AG04450 (cell line): ENCODE measurements around the gene GRK5. TPM values are rescaled to one million over a fixed set of nuclear protein-coding genes. Genes with fewer than 3 reads are reported as not detected.
A peak's percentile ranks its signal among the peaks of the same experiment; 100 is the strongest.

Experiments used
- CTCF ChIA-PET: fragments of 300-600, 350-600 bp; formaldehyde crosslinking; extraction: SDS; loops from one replicate; lab custom pipeline; 2022; ENCODE audit warnings: antibody characterized with exemption, inconsistent platforms; lab: Charles Lee
- POLR2A ChIA-PET: fragments of 350-600 bp; formaldehyde crosslinking; extraction: SDS; loops from one replicate; lab custom pipeline; 2021; ENCODE audit warnings: antibody characterized with exemption, inconsistent platforms; lab: Yijun Ruan, JAX
- DNase-seq: peaks from one replicate; pipeline ENCODE4 v3.0.0-alpha.2; 2011; ENCODE audit warnings: low read depth, low spot score
- H3K27ac ChIP-seq: one replicate; pipeline ENCODE4 v1.5.1; 2012; ENCODE audit warnings: low read depth, low read length, control low read depth
- H3K27me3 ChIP-seq: one replicate; pipeline ENCODE4 v1.6.0; 2012; ENCODE audit warnings: low read length; ENCODE audit not compliant: control insufficient read depth, insufficient read depth
- H3K4me3 ChIP-seq: 2 replicates; pipeline ENCODE4 v1.5.1; 2011; ENCODE audit warnings: mild to moderate bottlenecking, low read depth, low read length, control low read depth
- H3K9me3 ChIP-seq: 2 replicates; pipeline ENCODE4 v1.5.1; 2012; ENCODE audit warnings: low read length; ENCODE audit not compliant: control insufficient read depth, insufficient read depth
- CTCF ChIP-seq: IDR thresholded peaks from 2 replicates; pipeline ENCODE4 v1.5.1; 2011; ENCODE audit warnings: low read depth, low read length, control low read depth, inconsistent platforms
- polyA plus RNA-seq: library from polyadenylated mRNA; depleted of rRNA; stranded (reverse); fragments of >200 nt; gene quantifications from 2 replicates; pipeline ENCODE4 v1.2.3, GENCODE V29; 2011

Gene GRK5
- polyA plus RNA-seq, 1 experiment = 27.6 TPM

- Histone ChIP-seq H3K27ac (no peak overlapping the region), H3K27me3 (no peaks in the 10 kb centered on the region), H3K4me3 (no peak overlapping the region), H3K9me3 (0 out of 2 replicates have a peak, but pooled peaks cover 2% of the 10 kb centered on the region)
- TF ChIP-seq CTCF = no peak
- DNase-seq = no peak
- POLR2A ChIA-PET = interaction anchor here (0.6 kb wide), 1 partner anchor 70 kb away, joined by 4 read pairs; no protein-coding TSS in a partner anchor
- CTCF ChIA-PET = interaction anchor here (1.3 kb wide), 1 partner anchor 9 kb away, joined by 3 read pairs; no protein-coding TSS in a partner anchor
Observed at GRCh38 chr10:119319920-119320258, 112.5 kb downstream of the GRK5 start.

GRCh38 chr10:119320981-119321380, 113.6 kb downstream of the GRK5 start:
- Histone ChIP-seq H3K9me3 (0 out of 2 replicates have a peak, but pooled peaks cover 2% of the 10 kb centered on the region), H3K27me3 (no peaks in the 10 kb centered on the region), H3K4me3 (no peak overlapping the region), H3K27ac (peak overlapping the region; percentile 1)
- TF ChIP-seq CTCF = no peak
- ChIA-PET CTCF (no interaction called here), POLR2A (no interaction called here)
- DNase-seq = no peak

- Histone ChIP-seq H3K9me3 (0 out of 2 replicates have a peak, but pooled peaks cover 2% of the 10 kb centered on the region), H3K27ac (no peak overlapping the region), H3K4me3 (no peak overlapping the region), H3K27me3 (no peaks in the 10 kb centered on the region)
- TF ChIP-seq CTCF = no peak
- ChIA-PET CTCF (interaction anchor here (0.6 kb wide), 1 partner anchor 203 kb away, joined by 5 read pairs; no protein-coding TSS in a partner anchor), POLR2A (no interaction called here)
- no peak for DNase-seq
Observed at GRCh38 chr10:119323085-119324016, 116.0 kb downstream of the GRK5 start.

- DNase-seq = no peak
- 0 out of 2 replicates have a peak, but pooled peaks cover 2% of the 10 kb centered on the region for H3K9me3 ChIP-seq
- POLR2A ChIA-PET = no interaction called here
- TF ChIP-seq CTCF = no peak
- H3K27me3 ChIP-seq = no peaks in the 10 kb centered on the region
- CTCF ChIA-PET = no interaction called here
- H3K27ac ChIP-seq = no peak overlapping the region
- H3K4me3 ChIP-seq = no peak overlapping the region
Observed at GRCh38 chr10:119325131-119325530, 117.8 kb downstream of the GRK5 start.

GRCh38 chr10:119326167-119326566, 118.8 kb downstream of the GRK5 start:
- H3K9me3 ChIP-seq = peaks cover 2% of the 10 kb centered on the region; the same call in 1 of the 2 replicates
- H3K4me3 ChIP-seq = no peak overlapping the region
- no peak for TF ChIP-seq CTCF
- H3K27ac ChIP-seq = no peak overlapping the region
- ChIA-PET POLR2A (no interaction called here), CTCF (no interaction called here)
- no peaks in the 10 kb centered on the region for H3K27me3 ChIP-seq
- no peak for DNase-seq
